ENCODE results near the gene RBFOX1. TPM values are rescaled to one million over a fixed set of nuclear protein-coding genes. Genes with fewer than 3 reads are reported as not detected.

The RBFOX1 gene
- total RNA-seq: not detected in 2 replicates

DNA sequence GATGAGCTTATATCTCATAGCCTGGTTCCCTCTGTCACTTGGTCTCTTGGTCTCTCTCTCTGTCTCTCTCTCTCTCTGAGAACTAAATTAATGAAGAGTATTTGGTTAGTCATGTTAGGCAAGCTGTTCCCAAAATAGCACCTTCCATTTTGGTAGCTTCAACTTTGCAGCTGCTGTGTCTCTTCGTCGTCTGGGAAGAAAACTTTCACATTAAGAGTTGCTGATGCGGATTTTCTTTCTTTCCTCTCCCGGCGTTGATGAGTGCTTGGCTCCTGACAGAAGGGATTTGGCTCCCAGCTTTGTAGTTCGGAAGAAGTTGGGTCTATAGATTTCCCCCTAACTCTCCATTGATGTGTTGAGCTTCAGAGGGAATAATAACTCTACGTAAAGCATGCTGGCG lies at the start of gene RBFOX1:
RBFOX1 (plus strand) TSS at position 235 of the 400 bp plus-strand sequence.

Measured in airway epithelial cell (primary cell).